PC-9 (cell line): Measurements from ENCODE around the gene KRT15. TPM values are rescaled to one million over a fixed set of nuclear protein-coding genes. Genes with fewer than 3 reads are reported as not detected.

ENCODE experiments used
- BruUV-seq: library from RNA; stranded (reverse); fragments of 400-500 nt; replicated peaks from 2 replicates; lab custom pipeline; 2021; lab: Mats Ljungman, UMichigan
- CTCF ChIA-PET: fragments of 300-600 bp; sonication (Branson Sonifier 250); formaldehyde crosslinking; loops from one replicate; lab custom pipeline; 2022; ENCODE audit warnings: antibody characterized with exemption; lab: Charles Lee
- POLR2A ChIA-PET: fragments of 300-600 bp; sonication (Branson Sonifier 250); formaldehyde crosslinking; loops from one replicate; lab custom pipeline; 2022; ENCODE audit warnings: antibody characterized with exemption; ENCODE audit not compliant: unreplicated experiment; lab: Charles Lee
- DNase-seq, 2 experiments: peaks; one replicate each; pipeline versions ENCODE4 v3.0.0 to v3.0.0-alpha.2; 2015 to 2022; ENCODE audit warnings: mixed read lengths in 1 of 2
- H2AFZ ChIP-seq: fragments of 200-600 bp; sonication (generic); 2 replicates; pipeline ENCODE4 v1.8.1; 2017; ENCODE audit warnings: antibody characterized with exemption
- H3F3A ChIP-seq: fragments of 200-600 bp; sonication (generic); 2 replicates; pipeline ENCODE4 v1.8.1; 2017; ENCODE audit warnings: antibody characterized with exemption, mild to moderate bottlenecking, low read depth; ENCODE audit not compliant: insufficient read depth
- H3K27ac ChIP-seq: fragments of 200-600 bp; sonication (generic); 2 replicates; pipeline ENCODE4 v1.6.1; 2016; ENCODE audit warnings: mixed run types
- H3K27me3 ChIP-seq: fragments of 200-600 bp; sonication (generic); 2 replicates; pipeline ENCODE4 v1.6.1; 2016; ENCODE audit warnings: low read depth, mixed run types; ENCODE audit not compliant: insufficient read depth
- H3K36me3 ChIP-seq: fragments of 200-600 bp; sonication (generic); 2 replicates; pipeline ENCODE4 v1.6.1; 2016; ENCODE audit warnings: low read depth, mixed run types
- H3K4me1 ChIP-seq: fragments of 200-600 bp; sonication (generic); replicated peaks from 2 replicates; pipeline ENCODE4 v1.6.1; 2016; ENCODE audit warnings: mixed run types; ENCODE audit not compliant: insufficient read depth
- H3K4me2 ChIP-seq: fragments of 200-600 bp; sonication (generic); 2 replicates; pipeline ENCODE4 v1.6.1; 2017; ENCODE audit warnings: mixed run types
- H3K4me3 ChIP-seq: fragments of 200-600 bp; sonication (generic); 2 replicates; pipeline ENCODE4 v1.6.1; 2016; ENCODE audit warnings: mixed run types
- H3K79me2 ChIP-seq: fragments of 200-600 bp; sonication (generic); 2 replicates; pipeline ENCODE4 v1.6.1; 2017; ENCODE audit warnings: low read depth, mixed run types
- H3K9me2 ChIP-seq: fragments of 200-600 bp; sonication (generic); 2 replicates; pipeline ENCODE4 v1.8.1; 2017; ENCODE audit warnings: mild to moderate bottlenecking; ENCODE audit not compliant: insufficient read depth
- H3K9me3 ChIP-seq: fragments of 200-600 bp; sonication (generic); 2 replicates; pipeline ENCODE4 v1.8.1; 2016; ENCODE audit warnings: low read depth; ENCODE audit not compliant: insufficient read depth
- H4K20me1 ChIP-seq: fragments of 200-600 bp; sonication (generic); 2 replicates; pipeline ENCODE4 v1.8.1; 2017; ENCODE audit not compliant: insufficient read depth
- EZH2 ChIP-seq: fragments of 200-600 bp; sonication (generic); IDR thresholded peaks from 2 replicates; pipeline ENCODE4 v1.8.0; 2017; ENCODE audit warnings: antibody characterized with exemption, low read depth
- intact Hi-C: fragments of 100-400 bp; cut with micrococcal nuclease; formaldehyde crosslinking; loops from one replicate; pipeline ENCODE4 v1.10.0; 2022; ENCODE audit not compliant: unreplicated experiment
- total RNA-seq: library from RNA; stranded (reverse); gene quantifications from 2 replicates; pipeline ENCODE4 v1.2.3, GENCODE V29; 2021
- TF ChIP-seq, protein P1 (sequence below): fragments of 200-600 bp; sonication (generic); conservative IDR thresholded peaks from 2 replicates; pipeline ENCODE4 v1.6.1; 2017; ENCODE audit warnings: mixed run types, antibody characterized with exemption, mild to moderate bottlenecking, moderate library complexity

The KRT15 gene
- total RNA-seq, 1 experiment from 2014 or later, result 41.9 TPM

DNA sequence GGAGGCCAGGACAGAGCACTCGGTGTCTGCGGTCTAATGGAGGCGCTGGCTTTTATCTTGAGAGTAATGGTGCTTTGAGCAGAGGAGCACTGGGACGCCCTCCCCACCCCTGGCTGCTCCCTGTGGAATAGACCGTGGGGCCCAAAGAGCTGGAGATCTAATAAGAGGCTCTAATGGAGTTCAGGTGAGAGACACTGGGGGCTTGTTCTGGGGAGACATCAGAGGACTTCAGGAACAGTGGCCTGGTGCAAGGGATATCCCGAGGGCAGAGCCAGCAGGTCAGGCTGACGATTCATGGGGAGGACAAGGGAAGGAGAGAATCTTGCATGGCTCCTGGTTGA, 18.9 kb upstream of the KRT15 start:
- H2AFZ ChIP-seq, result no peak overlapping the region
- no peaks in the 10 kb centered on the region for H3K9me2 ChIP-seq
- no peaks in the 10 kb centered on the region for H4K20me1 ChIP-seq
- H3K4me1 ChIP-seq, result peaks cover 98% of the 10 kb centered on the region
- H3K79me2 ChIP-seq, result peaks cover 7% of the 10 kb centered on the region; the same call in 1 of the 2 replicates
- no TSS peak for BruUV-seq
- H3K36me3 ChIP-seq, result no peaks in the 10 kb centered on the region
- CTCF ChIA-PET, result no interaction called here
- peak overlapping the region; percentile 80 for H3K27ac ChIP-seq
- H3K9me3 ChIP-seq, result no peaks in the 10 kb centered on the region
- peaks cover 71% of the 10 kb centered on the region for H3F3A ChIP-seq
- POLR2A ChIA-PET, result no interaction called here
- no peak for TF ChIP-seq EZH2
- TF ChIP-seq, protein P1, sequence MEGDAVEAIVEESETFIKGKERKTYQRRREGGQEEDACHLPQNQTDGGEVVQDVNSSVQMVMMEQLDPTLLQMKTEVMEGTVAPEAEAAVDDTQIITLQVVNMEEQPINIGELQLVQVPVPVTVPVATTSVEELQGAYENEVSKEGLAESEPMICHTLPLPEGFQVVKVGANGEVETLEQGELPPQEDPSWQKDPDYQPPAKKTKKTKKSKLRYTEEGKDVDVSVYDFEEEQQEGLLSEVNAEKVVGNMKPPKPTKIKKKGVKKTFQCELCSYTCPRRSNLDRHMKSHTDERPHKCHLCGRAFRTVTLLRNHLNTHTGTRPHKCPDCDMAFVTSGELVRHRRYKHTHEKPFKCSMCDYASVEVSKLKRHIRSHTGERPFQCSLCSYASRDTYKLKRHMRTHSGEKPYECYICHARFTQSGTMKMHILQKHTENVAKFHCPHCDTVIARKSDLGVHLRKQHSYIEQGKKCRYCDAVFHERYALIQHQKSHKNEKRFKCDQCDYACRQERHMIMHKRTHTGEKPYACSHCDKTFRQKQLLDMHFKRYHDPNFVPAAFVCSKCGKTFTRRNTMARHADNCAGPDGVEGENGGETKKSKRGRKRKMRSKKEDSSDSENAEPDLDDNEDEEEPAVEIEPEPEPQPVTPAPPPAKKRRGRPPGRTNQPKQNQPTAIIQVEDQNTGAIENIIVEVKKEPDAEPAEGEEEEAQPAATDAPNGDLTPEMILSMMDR, result no peak
- DNase-seq, result no peak
- H3K27me3 ChIP-seq, result no peaks in the 10 kb centered on the region
- H3K4me3 ChIP-seq, result no peak overlapping the region
- intact Hi-C loops, result no loop called here
- peak overlapping the region; percentile 75 for H3K4me2 ChIP-seq

DNA sequence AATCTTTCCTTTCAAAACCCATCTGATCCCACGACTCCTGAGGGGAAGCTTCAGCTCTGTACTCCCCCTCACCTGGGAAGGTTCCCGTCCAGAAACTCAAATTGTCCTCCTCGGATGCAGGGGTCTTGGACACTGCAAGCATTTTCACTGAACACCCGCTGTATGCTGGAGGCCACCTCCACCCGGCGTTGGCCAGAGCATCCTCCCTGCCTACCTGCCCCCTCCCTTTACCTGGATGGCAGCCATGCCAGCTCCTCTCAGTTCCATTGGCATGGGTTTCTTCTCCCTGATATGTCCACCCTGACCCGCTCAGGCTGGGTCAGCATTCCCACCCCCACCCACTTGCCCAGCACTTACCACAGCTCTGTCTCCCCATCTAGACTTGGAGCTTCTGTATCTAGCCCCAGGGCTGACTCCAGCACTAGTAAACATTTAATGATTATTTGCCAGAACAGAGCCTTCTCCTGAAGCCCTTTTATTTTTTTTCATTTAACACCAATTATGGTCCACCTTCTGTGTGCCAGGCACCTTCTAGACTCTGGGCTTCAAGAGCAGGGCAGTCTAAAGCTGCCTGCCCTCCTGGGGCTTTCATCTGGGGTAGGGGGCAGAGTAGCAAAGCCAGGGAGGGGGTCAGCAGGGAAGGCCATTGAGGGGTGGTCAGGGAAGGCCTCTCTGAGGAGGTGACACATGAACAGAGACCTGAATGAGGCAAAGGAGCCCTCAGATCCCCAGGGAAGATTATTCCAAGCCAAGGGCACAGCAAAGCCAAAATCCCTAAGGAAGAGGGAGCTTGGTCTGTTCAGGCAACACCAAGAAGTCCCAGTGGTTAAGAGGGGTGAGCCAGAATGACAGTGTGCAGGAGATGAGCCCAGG, 18.3 kb upstream of the KRT15 start:
- no peak overlapping the region for H2AFZ ChIP-seq
- H3K9me2 ChIP-seq, result no peaks in the 10 kb centered on the region
- H3K79me2 ChIP-seq, result peaks cover 7% of the 10 kb centered on the region; the same call in 1 of the 2 replicates
- H3K9me3 ChIP-seq, result no peaks in the 10 kb centered on the region
- peak overlapping the region; percentile 80 for H3K27ac ChIP-seq
- DNase-seq, result no peak
- no peaks in the 10 kb centered on the region for H4K20me1 ChIP-seq
- CTCF ChIA-PET, result interaction anchor here (1.9 kb wide), 1 partner anchor 12 kb away, joined by 6 read pairs; no protein-coding TSS in a partner anchor
- no peak overlapping the region for H3K4me3 ChIP-seq
- no TSS peak for BruUV-seq
- peak overlapping the region; percentile 75 for H3K4me2 ChIP-seq
- POLR2A ChIA-PET, result interaction anchor here (0.6 kb wide), 4 partner anchors 11 to 121 kb away, joined by 3 to 6 read pairs (median 4); no protein-coding TSS in a partner anchor
- peaks cover 98% of the 10 kb centered on the region for H3K4me1 ChIP-seq
- intact Hi-C loops, result loop anchor here (1.0 kb wide), 1 partner anchor 9 kb away; the partner anchor contains the start of gene KRT19
- peaks cover 67% of the 10 kb centered on the region for H3F3A ChIP-seq
- H3K27me3 ChIP-seq, result no peaks in the 10 kb centered on the region
- H3K36me3 ChIP-seq, result no peaks in the 10 kb centered on the region
- no peak for TF ChIP-seq EZH2
- TF ChIP-seq, protein P1, result no peak

DNA sequence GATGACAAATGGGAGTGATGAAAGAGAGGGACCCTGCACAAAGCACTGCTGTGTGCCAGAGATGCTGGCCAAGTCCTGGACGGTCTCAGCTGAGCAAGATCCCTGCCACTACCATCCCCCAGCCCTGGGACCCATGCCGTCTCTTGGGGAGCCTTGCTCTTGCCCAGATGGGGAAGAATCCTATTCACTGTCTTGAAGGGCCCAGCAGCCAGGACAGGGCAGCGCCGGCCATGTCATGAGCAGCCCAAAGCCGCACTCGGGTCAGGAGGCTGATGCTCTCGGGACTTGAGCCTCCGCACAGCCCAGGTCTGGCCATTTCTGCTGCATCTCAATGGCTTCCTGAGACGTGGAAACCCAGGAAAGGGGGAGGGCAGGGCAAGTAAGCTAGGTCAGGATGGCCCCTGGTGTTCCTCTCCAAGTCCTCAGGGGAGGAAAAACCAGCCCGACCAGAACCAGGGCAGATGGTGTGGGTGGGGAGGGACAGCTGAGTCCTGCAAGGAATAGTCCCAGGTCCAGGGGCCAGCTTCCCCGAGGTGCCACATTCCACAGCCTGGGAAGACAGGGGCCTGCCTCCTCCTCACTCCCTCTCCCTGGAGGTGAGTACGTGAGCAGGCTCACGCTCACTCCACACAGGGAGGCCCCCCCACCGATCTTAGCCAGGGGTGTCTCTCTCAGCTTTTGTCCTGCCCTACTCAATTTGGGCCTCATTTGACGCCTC, 17.2 kb upstream of the KRT15 start:
- ChIA-PET CTCF (interaction anchor here (0.5 to 1.9 kb wide), 3 partner anchors 10 to 112 kb away, joined by 3 to 6 read pairs (median 3); no protein-coding TSS in a partner anchor), POLR2A (interaction anchor here (0.5 to 0.6 kb wide), 5 partner anchors 10 to 431 kb away, joined by 3 to 4 read pairs (median 4); partner anchors contain the start of genes CNP and EIF1)
- Histone ChIP-seq H3K4me3 (peak overlapping the region; percentile 8; the same call in 1 of the 2 replicates), H3K27ac (peak overlapping the region; percentile 80), H2AFZ (no peak overlapping the region), H3K36me3 (no peaks in the 10 kb centered on the region), H3K9me3 (no peaks in the 10 kb centered on the region), H4K20me1 (no peaks in the 10 kb centered on the region), H3K27me3 (no peaks in the 10 kb centered on the region), H3F3A (peaks cover 68% of the 10 kb centered on the region), H3K79me2 (peaks cover 7% of the 10 kb centered on the region; the same call in 1 of the 2 replicates), H3K4me2 (peak overlapping the region; percentile 75), H3K9me2 (no peaks in the 10 kb centered on the region), H3K4me1 (peaks cover 98% of the 10 kb centered on the region)
- intact Hi-C loops, result loop anchor here (1.0 kb wide), 1 partner anchor 8 kb away; the partner anchor contains the start of gene KRT19
- TF ChIP-seq EZH2, result no peak
- TF ChIP-seq, protein P1, result no peak
- BruUV-seq, result no TSS peak
- peak; percentile 85 to 89 for DNase-seq
